HG03108 (cell line): Measurements from ENCODE around the gene ADARB2.

ENCODE experiments used
- ATAC-seq: cut with Tn5 transposase; IDR thresholded peaks from one replicate; pipeline ENCODE4 v1.9.1; 2021; ENCODE audit warnings: moderate library complexity; ENCODE audit not compliant: unreplicated experiment

Gene ADARB2

GRCh38 chr10:1130995-1131790 is 606.1 kb downstream of the ADARB2 start:
- no peak for ATAC-seq

GRCh38 chr10:1130226-1130625 is 607.1 kb downstream of the ADARB2 start:
- ATAC-seq = no peak

- ATAC-seq = no peak
These were observed 608.7 kb downstream of the ADARB2 start for GRCh38 chr10:1128649-1129048.

- ATAC-seq = no peak
These were observed 609.2 kb downstream of the ADARB2 start for GRCh38 chr10:1128115-1128514.

- no peak for ATAC-seq
These were observed 609.7 kb downstream of the ADARB2 start for GRCh38 chr10:1127629-1128028.
